GM03348 (cell line): ENCODE data around the gene ZIC5.

ENCODE experiments used
- DNase-seq: peaks from one replicate; pipeline ENCODE4 v3.0.0; 2012; ENCODE audit warnings: low spot score

ZIC5 gene

DNA sequence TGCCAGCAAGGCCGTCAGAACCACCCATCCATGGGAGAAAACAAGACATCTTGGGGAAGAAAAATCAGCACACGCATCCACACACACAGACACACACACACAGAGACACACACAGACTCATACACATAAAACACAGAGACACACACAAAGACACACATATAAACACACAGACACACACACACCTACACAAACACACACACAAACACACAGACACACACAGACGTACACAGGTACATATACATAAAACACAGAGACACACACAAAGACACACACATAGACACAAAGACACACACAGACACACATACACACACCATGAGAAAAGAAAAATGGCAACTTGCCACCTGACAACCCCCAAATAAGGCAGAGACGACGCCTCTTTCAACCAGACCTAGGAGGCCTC lies 40.6 kb downstream of the ZIC5 start:
- no peak for DNase-seq

DNA sequence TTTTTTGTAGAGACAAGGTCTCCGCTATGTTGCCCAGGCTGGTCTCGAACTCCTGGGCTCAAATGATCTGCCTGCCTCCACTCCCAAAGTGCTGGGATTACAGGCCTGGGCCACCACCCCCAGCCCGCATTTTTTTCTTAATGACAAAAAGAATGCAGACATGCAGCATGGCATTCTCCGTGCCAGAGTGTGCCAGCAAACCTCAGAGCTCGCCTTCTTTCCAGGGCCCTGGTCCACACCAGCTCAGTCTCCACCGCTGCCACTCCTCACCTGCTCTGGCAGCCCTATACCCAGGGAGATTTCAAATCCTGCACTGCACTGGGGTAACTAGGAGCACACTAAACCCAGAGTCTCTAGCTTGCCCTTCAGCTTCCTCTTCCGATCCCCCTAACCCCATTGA lies 41.7 kb downstream of the ZIC5 start:
- DNase-seq = no peak

DNA sequence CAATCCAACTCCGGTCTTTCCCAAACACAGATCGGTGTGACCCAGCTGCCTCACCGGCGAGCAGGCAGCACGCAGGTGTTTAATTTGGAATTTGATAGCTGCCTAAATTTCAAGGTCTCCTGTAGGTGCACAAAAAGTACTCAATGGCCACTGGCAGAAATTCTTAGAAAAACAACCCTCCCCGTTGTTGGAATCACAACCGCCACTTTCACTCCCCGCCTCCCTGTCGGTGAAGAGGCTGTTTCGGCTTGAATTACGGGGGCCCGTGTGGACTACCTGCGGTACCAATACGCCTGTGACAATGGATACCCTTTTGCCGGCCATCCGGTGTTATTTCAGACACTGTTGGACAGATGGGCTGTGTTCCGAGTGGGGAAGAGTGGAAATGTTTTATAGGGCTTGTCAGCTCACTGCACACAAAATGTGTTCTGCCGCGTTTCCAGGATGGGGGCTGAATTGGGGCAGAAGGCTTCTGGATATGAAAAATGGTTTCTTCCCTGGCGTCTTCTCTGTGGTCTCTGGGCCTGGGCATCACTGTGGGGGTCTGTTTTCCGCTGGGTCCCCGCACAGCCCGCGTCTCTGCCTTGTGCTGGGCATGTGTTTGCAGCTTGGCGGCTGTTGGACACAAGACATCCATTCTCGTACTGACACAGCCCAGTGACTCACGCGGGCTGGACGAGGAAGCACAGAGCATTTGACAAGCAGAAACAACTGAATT lies 45.4 kb downstream of the ZIC5 start:
- DNase-seq = peak; percentile 59

DNA sequence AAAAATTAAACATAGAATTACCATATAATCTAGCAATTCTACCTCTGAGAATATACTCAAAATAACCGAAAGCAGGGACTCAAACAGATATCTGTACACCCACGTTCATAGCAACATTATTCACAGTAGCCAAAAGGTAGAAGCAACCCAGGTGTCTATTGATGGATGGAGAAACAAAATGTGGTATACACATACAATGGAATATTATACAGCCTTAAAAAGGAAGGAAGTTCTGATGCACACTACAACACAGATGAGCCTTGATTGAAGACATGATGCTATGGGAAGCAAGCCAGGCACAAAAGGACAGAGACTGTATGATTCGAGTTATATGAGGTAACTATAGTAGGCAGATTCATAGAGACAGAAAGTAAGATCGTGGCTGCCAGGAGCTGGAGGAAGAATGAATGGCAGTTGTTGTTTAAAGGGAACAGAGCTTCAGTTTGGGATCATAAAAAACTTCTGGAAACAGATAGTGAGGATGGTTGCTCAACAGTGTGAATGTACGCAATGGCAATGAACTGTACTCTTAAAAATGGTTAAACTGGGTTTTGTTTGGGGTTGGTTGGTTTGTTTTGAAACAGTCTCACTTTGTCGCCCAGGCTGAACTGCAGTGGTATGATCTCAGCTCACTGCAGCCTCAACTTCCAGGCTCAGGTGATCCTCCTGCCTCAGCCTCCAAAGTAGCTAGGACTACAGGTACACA lies 47.5 kb downstream of the ZIC5 start:
- DNase-seq = no peak

DNA sequence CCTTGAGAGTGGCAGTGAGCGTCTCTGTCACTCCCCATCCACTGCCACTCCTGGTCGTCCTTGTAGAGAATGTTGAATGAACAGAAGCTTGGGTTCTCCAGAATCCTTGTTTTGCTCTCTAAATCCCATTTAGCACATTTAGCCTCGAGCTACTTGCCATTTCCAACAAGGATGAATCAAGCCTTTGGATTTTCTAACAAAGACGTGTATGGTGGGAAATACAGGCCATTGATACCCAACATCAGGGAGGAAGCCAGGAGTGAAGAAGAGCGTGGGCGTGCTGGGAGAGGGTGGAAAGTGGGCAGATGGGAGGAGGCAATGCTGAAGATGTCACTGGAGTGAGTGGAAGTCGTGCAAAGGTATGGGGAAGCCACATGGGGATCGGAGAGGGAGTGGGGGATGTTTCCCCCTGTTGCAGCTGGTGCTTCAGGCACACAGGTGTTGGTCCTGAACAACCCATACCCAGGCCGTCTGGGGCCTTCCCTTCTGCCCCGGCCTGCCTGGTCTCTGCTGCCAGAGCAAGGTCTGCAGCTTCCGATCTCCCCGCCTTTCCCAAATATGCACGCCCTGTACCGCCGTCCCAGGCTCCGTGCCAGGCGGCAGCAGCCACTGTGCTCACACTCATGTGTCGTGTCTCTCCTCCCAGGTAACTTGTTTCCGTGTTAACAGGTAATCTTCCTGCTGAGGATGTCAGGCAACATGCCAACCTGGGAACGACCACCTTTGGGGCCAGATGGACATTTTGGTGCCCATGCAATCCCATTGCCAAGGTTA lies 48.7 kb downstream of the ZIC5 start:
- DNase-seq = no peak

DNA sequence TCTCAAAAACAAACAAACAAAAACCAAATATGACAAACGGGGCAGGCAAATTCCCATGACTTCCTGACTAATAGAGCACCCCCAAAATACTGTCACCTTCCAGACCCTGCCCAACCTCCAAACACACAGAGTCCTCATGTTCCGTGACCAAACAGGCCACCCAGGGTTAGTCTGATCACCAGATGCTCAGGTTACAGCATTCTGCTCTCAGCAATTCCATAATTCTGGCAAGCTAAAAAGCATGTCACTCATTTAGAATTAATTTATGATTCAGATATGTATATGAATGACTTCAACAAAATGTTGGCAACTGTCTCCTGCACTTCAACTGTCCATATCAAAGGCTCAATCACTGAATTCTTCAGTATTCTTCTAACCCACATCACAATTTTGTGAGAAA lies 52.4 kb downstream of the ZIC5 start:
- no peak for DNase-seq

DNA sequence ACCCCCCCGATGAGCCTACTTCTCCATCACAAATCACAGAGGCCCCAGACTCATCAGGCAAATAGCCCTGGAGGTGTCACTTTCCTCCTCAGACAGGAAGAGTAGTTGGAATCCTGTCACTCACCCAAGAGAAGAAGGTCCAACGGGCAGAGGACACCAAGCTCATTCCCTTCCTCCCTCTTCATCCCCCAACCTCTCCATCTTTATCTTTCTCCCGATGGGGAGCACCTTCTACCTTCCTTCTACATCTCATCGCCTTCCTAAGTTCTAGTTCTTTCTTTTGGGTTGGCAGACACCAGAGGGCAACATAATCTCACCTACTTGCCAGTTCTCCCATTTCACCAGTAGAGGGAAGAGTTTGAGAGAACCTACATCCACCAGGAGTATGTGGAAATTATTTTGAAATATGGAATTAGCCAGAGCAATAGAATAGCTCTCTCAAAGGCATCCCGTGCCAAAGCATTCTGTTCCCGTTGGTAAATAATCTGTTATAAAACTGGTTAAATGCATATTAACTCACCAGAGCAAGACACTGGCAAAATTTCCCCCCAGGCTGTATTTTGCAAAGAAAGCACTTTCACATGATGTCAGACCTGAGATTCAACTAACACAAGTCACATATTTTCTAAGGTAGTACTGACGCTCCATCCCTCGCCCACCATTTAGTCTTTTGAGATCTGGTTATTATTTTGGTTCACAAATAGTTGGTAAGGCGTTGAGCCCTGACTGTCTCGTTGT lies 55.0 kb downstream of the ZIC5 start:
- peak; percentile 91 for DNase-seq

DNA sequence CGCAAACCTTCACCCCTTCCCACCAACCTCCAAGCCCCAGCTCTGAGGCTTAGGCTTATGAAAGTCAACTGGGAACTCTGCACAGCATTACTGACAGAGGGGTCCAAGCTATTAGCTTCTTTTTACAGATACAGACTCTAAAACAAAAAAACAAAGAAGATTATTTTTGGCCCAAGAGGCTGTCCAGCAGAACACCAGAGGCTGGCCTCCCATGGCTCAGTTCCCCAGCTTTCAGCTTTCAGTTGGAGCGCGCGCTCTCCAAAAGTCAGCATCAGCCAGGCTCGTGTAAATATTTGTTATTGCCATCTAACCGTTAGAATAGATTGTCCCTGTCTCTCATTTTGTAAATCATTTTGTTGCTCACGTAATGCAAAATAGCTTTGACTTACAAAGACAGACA lies 58.4 kb downstream of the ZIC5 start:
- DNase-seq = no peak
